Smooth muscle cell (in vitro differentiated cells): ENCODE measurements around the gene TEDC2. TPM values are rescaled to one million over a fixed set of nuclear protein-coding genes. Genes with fewer than 3 reads are reported as not detected.

Experiments
- DNase-seq: peaks from one replicate; lab custom pipeline; 2025; ENCODE audit not compliant: unreplicated experiment; lab: John Stamatoyannopoulos, UW
- H2AFZ ChIP-seq: fragments of 200-600 bp; sonication (generic); 2 replicates; pipeline ENCODE4 v1.6.0; 2016; ENCODE audit warnings: antibody characterized with exemption, low read depth, mild to moderate bottlenecking
- H3F3A ChIP-seq: fragments of 200-600 bp; sonication (generic); 2 replicates; pipeline ENCODE4 v1.6.0; 2017; ENCODE audit warnings: antibody characterized with exemption, low read depth
- H3K27ac ChIP-seq: fragments of 200-600 bp; sonication (generic); 2 replicates; pipeline ENCODE4 v1.5.1; 2016; ENCODE audit warnings: low read depth, mild to moderate bottlenecking
- H3K27me3 ChIP-seq: fragments of 200-600 bp; sonication (generic); 2 replicates; pipeline ENCODE4 v1.6.1; 2016; ENCODE audit warnings: low read depth, mild to moderate bottlenecking
- H3K36me3 ChIP-seq: fragments of 200-600 bp; sonication (generic); 2 replicates; pipeline ENCODE4 v1.5.1; 2016; ENCODE audit warnings: low read depth
- H3K4me1 ChIP-seq: fragments of 200-600 bp; sonication (generic); 2 replicates; pipeline ENCODE4 v1.5.1; 2016; ENCODE audit warnings: low read depth
- H3K4me2 ChIP-seq: fragments of 200-600 bp; sonication (generic); 2 replicates; pipeline ENCODE4 v1.6.0; 2016; ENCODE audit warnings: mild to moderate bottlenecking
- H3K4me3 ChIP-seq: fragments of 200-600 bp; sonication (generic); 2 replicates; pipeline ENCODE4 v1.5.1; 2016; ENCODE audit warnings: mild to moderate bottlenecking
- H3K79me2 ChIP-seq: fragments of 200-600 bp; sonication (generic); 2 replicates; pipeline ENCODE4 v1.6.0; 2016; ENCODE audit warnings: low read depth, mild to moderate bottlenecking
- H3K9ac ChIP-seq: fragments of 200-600 bp; sonication (generic); 2 replicates; pipeline ENCODE4 v1.6.0; 2016; ENCODE audit warnings: low read depth
- H3K9me3 ChIP-seq: fragments of 200-600 bp; sonication (generic); replicated peaks from 2 replicates; pipeline ENCODE4 v1.5.1; 2016; ENCODE audit warnings: low read depth
- H4K20me1 ChIP-seq: fragments of 200-600 bp; sonication (generic); 2 replicates; pipeline ENCODE4 v1.6.0; 2016; ENCODE audit warnings: low read depth
- CTCF ChIP-seq: fragments of 200-600 bp; sonication (generic); IDR thresholded peaks from 2 replicates; pipeline ENCODE4 v1.5.1; 2017; ENCODE audit warnings: borderline replicate concordance, mild to moderate bottlenecking, antibody characterized with exemption; ENCODE audit not compliant: insufficient read depth, poor library complexity, severe bottlenecking
- WGBS: methylation state at CpG from one replicate; pipeline ENCODE4 v1.1.7; 2016; ENCODE audit warnings: low lambda C conversion rate; 5-methylcytosine and 5-hydroxymethylcytosine counted together
- polyA plus RNA-seq: library from polyadenylated mRNA; unstranded; fragments of >200 nt; fragmentation: Nextera tagmentation; extraction: Ambion mirVana; gene quantifications from 2 replicates; pipeline ENCODE4 v1.2.1, GENCODE V29; 2016
- total RNA-seq: library from RNA; depleted of rRNA; stranded (reverse); fragments of >200 nt; gene quantifications from 2 replicates; pipeline ENCODE4 v1.2.3, GENCODE V29; 2014

Gene TEDC2
- total and polyA plus RNA-seq, 2 experiments from 2014 or later, result 8.0 to 13.3 TPM

- Histone ChIP-seq H3K4me1 (peaks cover 28% of the 10 kb centered on the region), H3K27me3 (no peaks in the 10 kb centered on the region), H4K20me1 (peaks cover 4% of the 10 kb centered on the region), H3K36me3 (no peaks in the 10 kb centered on the region), H3K4me2 (peak overlapping the region; percentile 98), H2AFZ (no peak overlapping the region), H3K27ac (no peak overlapping the region), H3F3A (peaks cover 8% of the 10 kb centered on the region), H3K9ac (no peak overlapping the region), H3K4me3 (peak overlapping the region; percentile 67), H3K79me2 (no peaks in the 10 kb centered on the region), H3K9me3 (no peaks in the 10 kb centered on the region)
- WGBS, result 33% methylated on average over 13 of the region's 14 CpGs
- TF ChIP-seq CTCF, result no peak
- no peak for DNase-seq
These were observed 9.0 kb downstream of the TEDC2 start for GRCh38 chr16:2468725-2469398.

GRCh38 chr16:2469399-2470233 is 9.7 kb downstream of the TEDC2 start:
- DNase-seq, result no peak
- Histone ChIP-seq H3K9me3 (no peaks in the 10 kb centered on the region), H3K9ac (no peak overlapping the region), H4K20me1 (peaks cover 4% of the 10 kb centered on the region), H3K27me3 (no peaks in the 10 kb centered on the region), H3F3A (peaks cover 8% of the 10 kb centered on the region), H2AFZ (no peak overlapping the region), H3K27ac (no peak overlapping the region), H3K4me3 (no peak overlapping the region), H3K79me2 (no peaks in the 10 kb centered on the region), H3K4me1 (peaks cover 33% of the 10 kb centered on the region), H3K36me3 (no peaks in the 10 kb centered on the region), H3K4me2 (no peak overlapping the region)
- WGBS, result 85% methylated on average over 14 of the region's 16 CpGs
- no peak for TF ChIP-seq CTCF

- Histone ChIP-seq H2AFZ (no peak overlapping the region), H3K27me3 (no peaks in the 10 kb centered on the region), H3K9me3 (no peaks in the 10 kb centered on the region), H4K20me1 (peaks cover 4% of the 10 kb centered on the region), H3K4me2 (peak overlapping the region; percentile 93), H3F3A (peaks cover 8% of the 10 kb centered on the region), H3K9ac (no peak overlapping the region), H3K4me1 (peaks cover 34% of the 10 kb centered on the region), H3K36me3 (no peaks in the 10 kb centered on the region), H3K79me2 (no peaks in the 10 kb centered on the region), H3K4me3 (no peak overlapping the region), H3K27ac (no peak overlapping the region)
- TF ChIP-seq CTCF, result no peak
- 87% methylated on average over 7 of the region's 7 CpGs for WGBS
- DNase-seq, result no peak
These were observed 10.3 kb downstream of the TEDC2 start for GRCh38 chr16:2470234-2470601.
